HEK293T (cell line): ENCODE measurements around the gene PRDM16.

Experiments used
- CTCF ChIA-PET: fragments of 350-600 bp; formaldehyde crosslinking; extraction: SDS; loops from one replicate; lab custom pipeline; 2021; ENCODE audit warnings: antibody characterized with exemption, inconsistent platforms; lab: Yijun Ruan, JAX
- POLR2A ChIA-PET: fragments of 350-600 bp; formaldehyde crosslinking; extraction: SDS; loops from one replicate; lab custom pipeline; 2020; ENCODE audit warnings: antibody characterized with exemption, inconsistent platforms; lab: Yijun Ruan, JAX
- DNase-seq: peaks from one replicate; pipeline ENCODE4 v3.0.0; 2012; ENCODE audit warnings: mixed read lengths; ENCODE audit errors: extremely low spot score
- ARNT ChIP-seq: fragments of 450-650 bp; IDR thresholded peaks from 2 replicates; pipeline ENCODE4 v1.6.1; 2017; ENCODE audit warnings: mild to moderate bottlenecking
- BHLHE40 ChIP-seq: fragments of 450-650 bp; IDR thresholded peaks from 2 replicates; pipeline ENCODE4 v1.6.1; 2016; ENCODE audit warnings: mild to moderate bottlenecking, moderate library complexity, borderline replicate concordance
- CTBP1 ChIP-seq: fragments of 450-650 bp; IDR thresholded peaks from 2 replicates; pipeline ENCODE4 v1.6.1; 2016; ENCODE audit warnings: borderline replicate concordance
- ELF4 ChIP-seq: fragments of 450-650 bp; IDR thresholded peaks from 2 replicates; pipeline ENCODE4 v1.6.1; 2017; ENCODE audit warnings: antibody characterized with exemption
- FOXA1 ChIP-seq: fragments of 450-650 bp; IDR thresholded peaks from 2 replicates; pipeline ENCODE4 v1.6.1; 2016; ENCODE audit warnings: mild to moderate bottlenecking
- FOXK2 ChIP-seq: fragments of 450-650 bp; IDR thresholded peaks from 2 replicates; pipeline ENCODE4 v1.6.1; 2016; ENCODE audit warnings: mild to moderate bottlenecking
- FOXM1 ChIP-seq: fragments of 450-650 bp; IDR thresholded peaks from 2 replicates; pipeline ENCODE4 v1.6.1; 2017; ENCODE audit warnings: mild to moderate bottlenecking, borderline replicate concordance
- HDGF ChIP-seq: fragments of 450-650 bp; IDR thresholded peaks from 2 replicates; pipeline ENCODE4 v1.6.1; 2017; ENCODE audit warnings: antibody characterized with exemption, borderline replicate concordance
- L3MBTL2 ChIP-seq: fragments of 450-650 bp; conservative IDR thresholded peaks from 2 replicates; pipeline ENCODE4 v1.6.1; 2016; ENCODE audit warnings: mild to moderate bottlenecking
- LEF1 ChIP-seq: fragments of 450-650 bp; IDR thresholded peaks from 2 replicates; pipeline ENCODE4 v1.6.1; 2017; ENCODE audit warnings: mild to moderate bottlenecking, borderline replicate concordance
- NFRKB ChIP-seq: fragments of 450-650 bp; IDR thresholded peaks from 2 replicates; pipeline ENCODE4 v1.6.1; 2016; ENCODE audit warnings: mild to moderate bottlenecking, moderate library complexity
- SP1 ChIP-seq: fragments of 450-650 bp; IDR thresholded peaks from 2 replicates; pipeline ENCODE4 v1.6.1; 2017
- SUZ12 ChIP-seq: fragments of 450-650 bp; IDR thresholded peaks from 2 replicates; pipeline ENCODE4 v1.6.1; 2016; ENCODE audit warnings: mild to moderate bottlenecking
- TARDBP ChIP-seq: fragments of 450-650 bp; IDR thresholded peaks from 2 replicates; pipeline ENCODE4 v1.6.1; 2016
- ZNF384 ChIP-seq: fragments of 450-650 bp; IDR thresholded peaks from 2 replicates; pipeline ENCODE4 v1.6.1; 2016
- TF ChIP-seq, protein P1 (sequence below): fragments of 450-650 bp; IDR thresholded peaks from 2 replicates; pipeline ENCODE4 v1.6.1; 2016

Gene PRDM16

GRCh38 chr1:3277011-3277471, 208.0 kb downstream of the PRDM16 start:
- DNase-seq = no peak
- TF ChIP-seq LEF1 = no peak
- no peak for TF ChIP-seq BHLHE40
- TF ChIP-seq TARDBP = no peak
- TF ChIP-seq, protein P1, sequence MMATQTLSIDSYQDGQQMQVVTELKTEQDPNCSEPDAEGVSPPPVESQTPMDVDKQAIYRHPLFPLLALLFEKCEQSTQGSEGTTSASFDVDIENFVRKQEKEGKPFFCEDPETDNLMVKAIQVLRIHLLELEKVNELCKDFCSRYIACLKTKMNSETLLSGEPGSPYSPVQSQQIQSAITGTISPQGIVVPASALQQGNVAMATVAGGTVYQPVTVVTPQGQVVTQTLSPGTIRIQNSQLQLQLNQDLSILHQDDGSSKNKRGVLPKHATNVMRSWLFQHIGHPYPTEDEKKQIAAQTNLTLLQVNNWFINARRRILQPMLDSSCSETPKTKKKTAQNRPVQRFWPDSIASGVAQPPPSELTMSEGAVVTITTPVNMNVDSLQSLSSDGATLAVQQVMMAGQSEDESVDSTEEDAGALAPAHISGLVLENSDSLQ = no peak
- no peak for TF ChIP-seq SUZ12
- no peak for TF ChIP-seq SP1
- no peak for TF ChIP-seq FOXA1
- TF ChIP-seq NFRKB = no peak
- CTCF ChIA-PET = no interaction called here
- POLR2A ChIA-PET = no interaction called here

GRCh38 chr1:3277623-3278022, 208.6 kb downstream of the PRDM16 start:
- ChIA-PET CTCF (no interaction called here), POLR2A (no interaction called here)
- no peak for DNase-seq
- TF ChIP-seq ARNT (no peak), CTBP1 (no peak), FOXM1 (no peak), BHLHE40 (no peak), SP1 (no peak), LEF1 (no peak), SUZ12 (no peak), FOXA1 (no peak), FOXK2 (no peak), HDGF (no peak), L3MBTL2 (no peak), ZNF384 (no peak), TARDBP (no peak), NFRKB (no peak)
- TF ChIP-seq, protein P1 = no peak

GRCh38 chr1:3278416-3279181, 209.6 kb downstream of the PRDM16 start:
- ChIA-PET POLR2A (no interaction called here), CTCF (no interaction called here)
- no peak for DNase-seq
- TF ChIP-seq, protein P1 = no peak
- TF ChIP-seq LEF1 = no peak

- POLR2A ChIA-PET = no interaction called here
- no peak for DNase-seq
- CTCF ChIA-PET = no interaction called here
- TF ChIP-seq FOXA1 = no peak
- TF ChIP-seq L3MBTL2 = no peak
- no peak for TF ChIP-seq FOXM1
- TF ChIP-seq TARDBP = no peak
- no peak for TF ChIP-seq SP1
- no peak for TF ChIP-seq BHLHE40
- no peak for TF ChIP-seq ELF4
- no peak for TF ChIP-seq SUZ12
- TF ChIP-seq NFRKB = no peak
- no peak for TF ChIP-seq HDGF
These were observed 210.1 kb downstream of the PRDM16 start for GRCh38 chr1:3279182-3279470.

DNA sequence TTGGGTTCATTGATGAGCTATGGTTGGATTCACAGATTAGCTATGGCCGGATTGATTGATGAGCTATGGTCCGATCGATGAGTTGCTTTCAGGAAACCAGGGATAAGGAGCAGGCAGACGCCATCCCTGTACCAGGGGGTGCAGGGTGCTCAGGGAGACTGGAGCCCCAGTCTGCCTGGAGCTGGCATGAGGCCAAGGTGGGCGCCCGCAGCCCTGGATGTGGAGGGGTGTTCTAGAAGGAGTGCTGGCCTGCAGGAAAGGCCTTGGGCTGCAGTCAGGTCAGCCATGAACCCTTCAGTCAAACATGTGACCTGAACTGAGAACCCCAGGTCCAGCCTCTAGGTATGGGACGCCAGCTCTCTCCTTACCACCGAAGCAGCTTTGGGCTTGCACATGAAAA, 212.7 kb downstream of the PRDM16 start:
- no peak for TF ChIP-seq TARDBP
- no peak for TF ChIP-seq FOXM1
- no peak for TF ChIP-seq LEF1
- TF ChIP-seq FOXA1 = no peak
- no peak for TF ChIP-seq HDGF
- no peak for TF ChIP-seq L3MBTL2
- ChIA-PET CTCF (interaction anchor here (0.8 kb wide), 1 partner anchor 258 kb away, joined by 4 read pairs; no protein-coding TSS in a partner anchor), POLR2A (no interaction called here)
- no peak for DNase-seq

- DNase-seq = no peak
- POLR2A ChIA-PET = no interaction called here
- CTCF ChIA-PET = no interaction called here
- TF ChIP-seq FOXK2 = no peak
- no peak for TF ChIP-seq SUZ12
- no peak for TF ChIP-seq ELF4
- no peak for TF ChIP-seq TARDBP
- TF ChIP-seq FOXA1 = no peak
- TF ChIP-seq, protein P1 = no peak
These were observed 213.2 kb downstream of the PRDM16 start for GRCh38 chr1:3282186-3282585.
